Measurements from ENCODE around the gene HIVEP2. TPM values are rescaled to one million over a fixed set of nuclear protein-coding genes. Genes with fewer than 3 reads are reported as not detected.

Gene HIVEP2
- polyA plus RNA-seq, 10 donors, result 11.7 to 25.4 (median 18.7) TPM

GRCh38 chr6:142844065-142844755 is 100.8 kb downstream of the HIVEP2 start:
- DNase-seq, result no peak

- no peak for DNase-seq
Observed at GRCh38 chr6:142843361-142843760, 101.6 kb downstream of the HIVEP2 start.

- DNase-seq, result peak in 1 of 3 donors; percentile 30
Observed at GRCh38 chr6:142842418-142843261, 102.3 kb downstream of the HIVEP2 start.

GRCh38 chr6:142841915-142842314 is 103.1 kb downstream of the HIVEP2 start:
- DNase-seq, result no peak

GRCh38 chr6:142839686-142840040 is 105.3 kb downstream of the HIVEP2 start:
- no peak for DNase-seq

- DNase-seq, result no peak
Observed at GRCh38 chr6:142838821-142839685, 105.9 kb downstream of the HIVEP2 start.

GRCh38 chr6:142835787-142836535 is 109.0 kb downstream of the HIVEP2 start:
- DNase-seq, result no peak

GRCh38 chr6:142834853-142835252 is 110.1 kb downstream of the HIVEP2 start:
- no peak for DNase-seq

- no peak for DNase-seq
Observed at GRCh38 chr6:142833798-142834197, 111.2 kb downstream of the HIVEP2 start.

GRCh38 chr6:142833054-142833453 is 111.9 kb downstream of the HIVEP2 start:
- peak in 1 of 3 donors; percentile 90 for DNase-seq

GRCh38 chr6:142830807-142831206 is 114.2 kb downstream of the HIVEP2 start:
- no peak for DNase-seq

- no peak for DNase-seq
Observed at GRCh38 chr6:142830116-142830710, 114.8 kb downstream of the HIVEP2 start.

GRCh38 chr6:142829556-142829955 is 115.4 kb downstream of the HIVEP2 start:
- no peak for DNase-seq

- no peak for DNase-seq
Observed at GRCh38 chr6:142827991-142828390, 117.0 kb downstream of the HIVEP2 start.

GRCh38 chr6:142827369-142827768 is 117.6 kb downstream of the HIVEP2 start:
- DNase-seq, result peak in 1 of 3 donors; percentile 51

- no peak for DNase-seq
Observed at GRCh38 chr6:142825760-142826159, 119.2 kb downstream of the HIVEP2 start.

GRCh38 chr6:142824426-142824825 is 120.5 kb downstream of the HIVEP2 start:
- DNase-seq, result peak in 1 of 3 donors; percentile 68

GRCh38 chr6:142823256-142823902 is 121.6 kb downstream of the HIVEP2 start:
- DNase-seq, result no peak

GRCh38 chr6:142822842-142823241 is 122.1 kb downstream of the HIVEP2 start:
- DNase-seq, result no peak

GRCh38 chr6:142822383-142822782 is 122.6 kb downstream of the HIVEP2 start:
- no peak for DNase-seq
